Measurements from ENCODE around the gene MET. TPM values are rescaled to one million over a fixed set of nuclear protein-coding genes. Genes with fewer than 3 reads are reported as not detected.

The MET gene
- total and polyA plus RNA-seq, 2 donors (not counting 3 experiments of a cell fraction or from before 2014, with no cell fraction given), result 21.1 to 44.5 TPM

DNA sequence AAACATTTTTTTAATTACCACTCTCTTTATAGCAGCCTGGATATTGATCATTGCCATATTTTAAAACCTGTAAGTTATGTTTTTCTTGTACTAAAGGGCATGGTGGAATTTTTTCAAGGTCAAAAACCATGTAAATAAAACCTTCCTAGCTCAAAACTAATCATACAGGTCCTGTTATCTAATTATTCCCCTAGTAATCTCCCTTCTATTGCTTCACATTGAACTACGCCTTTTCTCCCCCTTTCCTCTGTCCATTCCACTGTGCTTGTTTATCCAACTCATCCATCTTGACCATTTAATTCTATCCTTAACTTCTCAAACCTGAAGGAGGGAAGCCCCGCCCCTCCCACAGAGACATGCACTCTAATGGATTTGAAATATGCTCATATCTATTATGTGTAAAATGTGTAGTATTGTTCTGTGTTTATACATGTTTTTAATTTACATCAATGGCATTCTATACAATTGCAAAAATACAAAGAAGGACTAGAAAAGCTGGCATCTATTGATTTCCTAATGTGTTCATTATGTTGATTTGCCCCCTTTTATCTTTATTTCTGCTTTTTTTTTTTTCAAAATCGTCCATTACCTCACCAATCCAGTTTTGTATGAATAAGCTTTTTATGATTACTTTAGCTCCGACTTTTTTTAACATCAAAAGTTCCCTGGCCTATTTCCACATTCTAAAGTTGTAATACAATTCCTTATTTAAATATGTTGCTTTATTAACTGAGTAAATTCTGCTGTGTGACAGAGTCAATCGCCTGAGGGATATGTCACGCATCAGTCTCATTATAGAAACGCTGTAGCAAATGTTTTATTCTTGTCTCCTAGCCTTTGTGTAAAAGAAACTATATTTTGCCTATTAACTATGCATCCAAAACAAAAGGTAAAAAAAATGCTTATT is 61.0 kb downstream of the MET start:
- dilution Hi-C loops (cut with MboI; ENCODE audit: extremely low pct_ligation_motif_present, low sequenced_read_pairs) (no loop called here), intact Hi-C loops (cut with micrococcal nuclease) (no loop called here)
- Histone ChIP-seq H3K4me2 (ENCODE audit: insufficient read depth, low read length) (no peak overlapping the region), H3K79me2 (ENCODE audit: control insufficient read depth, insufficient read depth, low read length) (no peaks in the 10 kb centered on the region), H3K9ac (replicated peaks; ENCODE audit: extremely low read depth, insufficient read depth, low read length) (no peak overlapping the region), H4K20me1 (replicated peaks; ENCODE audit: control insufficient read depth, extremely low read depth, insufficient read depth, low read length) (no peaks in the 10 kb centered on the region), H3K9me3 (replicated peaks; ENCODE audit: control insufficient read depth, insufficient read depth, low read length) (no peaks in the 10 kb centered on the region), H3K4me1 (ENCODE audit: control insufficient read depth, extremely low read depth, insufficient read depth, low read length) (peaks cover 35% of the 10 kb centered on the region), H3K27ac (ENCODE audit: insufficient read depth, low read depth, low read length) (no peak overlapping the region), H2AFZ (ENCODE audit: low read depth, low read length) (no peak overlapping the region), H3K27me3 (ENCODE audit: control insufficient read depth in 2 of 2, insufficient read depth in 2 of 2, low read length in 2 of 2) (no peaks in the 10 kb centered on the region), H3K4me3 (replicated peaks in 1 of 3; ENCODE audit: insufficient read depth in 1 of 3, low read depth in 1 of 3, low read length in 3 of 3) (no peak overlapping the region), H3K9me1 (replicated peaks; ENCODE audit: control insufficient read depth, extremely low read depth, insufficient read depth, low read length) (no peaks in the 10 kb centered on the region), H3K36me3 (ENCODE audit: control insufficient read depth in 2 of 2, extremely low read depth in 1 of 2, insufficient read depth in 2 of 2, low read length in 2 of 2) (no peaks in the 10 kb centered on the region)
- FAIRE-seq, result no peak
- DNase-seq (ENCODE audit: low read depth, low spot score), result no peak
- BruUV-seq (replicated peaks), result no TSS peak
- ChIA-PET POLR2A (interaction anchor here (0.6 kb wide), 1 partner anchor 8 kb away, joined by 6 read pairs; no protein-coding TSS in a partner anchor), CTCF (interaction anchor here (1.5 to 1.9 kb wide), 3 partner anchors 16 to 141 kb away, joined by 4 to 7 read pairs (median 4); no protein-coding TSS in a partner anchor)
- TF ChIP-seq EZH2 (IDR thresholded peaks at IDR 0.05; ENCODE audit: borderline replicate concordance, low read depth, low read length, severe bottlenecking) (no peak), JUN (IDR thresholded peaks at IDR 0.05; ENCODE audit: borderline replicate concordance, insufficient read depth, insufficient read length, low read depth) (no peak), MAX (IDR thresholded peaks at IDR 0.05; ENCODE audit: insufficient read depth, insufficient read length) (no peak), MYC (IDR thresholded peaks at IDR 0.05; ENCODE audit: low read depth, low read length) (no peak), CTCF (IDR thresholded peaks at IDR 0.05; ENCODE audit: extremely low read depth in 1 of 2, insufficient read depth in 1 of 2, low read depth in 1 of 2, low read length in 2 of 2) (no peak), POLR2AphosphoS5 (IDR thresholded peaks at IDR 0.05; ENCODE audit: insufficient read depth, low read depth, low read length) (no peak), FOS (IDR thresholded peaks at IDR 0.05; ENCODE audit: borderline replicate concordance, insufficient read depth, low read length) (no peak), GATA2 (IDR thresholded peaks at IDR 0.05; ENCODE audit: insufficient read depth, insufficient read length, low read depth, low read length) (no peak), POLR2A (IDR thresholded peaks at IDR 0.05; ENCODE audit: low read depth, low read length) (no peak)

Measured in endothelial cell of umbilical vein (primary cell).